ENCODE data around the gene CYP24A1. TPM values are rescaled to one million over a fixed set of nuclear protein-coding genes. Genes with fewer than 3 reads are reported as not detected.

The CYP24A1 gene
- total and polyA plus RNA-seq, 2 donors (not counting 1 experiment from before 2014, with no cell fraction given): not detected

- Histone ChIP-seq H4K20me1 (ENCODE audit: control insufficient read depth, insufficient read depth, low read length, poor library complexity, severe bottlenecking) (no peaks in the 10 kb centered on the region), H2AFZ (ENCODE audit: insufficient read depth, low read depth, low read length, poor library complexity, severe bottlenecking) (no peak overlapping the region), H3K4me1 (ENCODE audit: control insufficient read depth in 2 of 2, insufficient read depth in 2 of 2, low read length in 2 of 2) (no peaks in the 10 kb centered on the region), H3K4me3 (ENCODE audit: control extremely low read depth in 1 of 5, extremely low read depth in 1 of 5, insufficient read depth in 1 of 5, low read depth in 2 of 5, low read length in 4 of 5) (no peak overlapping the region), H3K27me3 (replicated peaks in 1 of 4; ENCODE audit: control extremely low read depth in 1 of 4, control insufficient read depth in 3 of 4, insufficient read depth in 4 of 4, low read length in 3 of 4) (no peaks in the 10 kb centered on the region), H3K4me2 (replicated peaks; ENCODE audit: low read depth, low read length, poor library complexity, severe bottlenecking) (no peak overlapping the region), H3K36me3 (replicated peaks in 1 of 2; ENCODE audit: control extremely low read depth in 1 of 2, control insufficient read depth in 1 of 2, extremely low read depth in 1 of 2, insufficient read depth in 2 of 2, low read length in 1 of 2) (no peaks in the 10 kb centered on the region), H3K79me2 (ENCODE audit: control insufficient read depth, insufficient read depth, low read length) (no peaks in the 10 kb centered on the region), H3K27ac (ENCODE audit: low read length in 2 of 2) (no peak overlapping the region), H3K9ac (ENCODE audit: low read length) (no peak overlapping the region), H3K9me3 (ENCODE audit: control extremely low read depth in 1 of 3, control insufficient read depth in 2 of 3, insufficient read depth in 1 of 3, low read length in 2 of 3) (peaks cover 0 to 4% (median 0%) of the 10 kb centered on the region in 3 donors)
- no peak for DNase-seq
- ChIA-PET POLR2A (no interaction called here), CTCF (interaction anchor here (0.9 to 1.1 kb wide), 2 partner anchors 9 to 11 kb away, joined by 3 read pairs; no protein-coding TSS in a partner anchor)
- Mint-ChIP-seq H3K27ac (no peak overlapping the region), H3K4me1 (no peaks in the 10 kb centered on the region), H3K27me3 (peaks cover 24% of the 10 kb centered on the region), H3K9me3 (ENCODE audit: insufficient read depth) (peaks cover 5% of the 10 kb centered on the region), H3K4me3 (no peak overlapping the region)
- no peak for ATAC-seq (ENCODE audit: low read depth)
- TF ChIP-seq CTCF (IDR thresholded peaks at IDR 0.05) (no peak), EZH2 (IDR thresholded peaks at IDR 0.05; ENCODE audit: borderline replicate concordance, insufficient read depth, low read depth, low read length, poor library complexity, severe bottlenecking) (no peak)
- intact Hi-C loops (cut with micrococcal nuclease): no loop called here
These were observed 63.7 kb downstream of the CYP24A1 start for GRCh38 chr20:54110041-54110440.

- ATAC-seq (ENCODE audit: low read depth): no peak
- Histone ChIP-seq H3K4me3 (ENCODE audit: control extremely low read depth in 1 of 5, extremely low read depth in 1 of 5, insufficient read depth in 1 of 5, low read depth in 2 of 5, low read length in 4 of 5) (no peak overlapping the region), H3K4me2 (replicated peaks; ENCODE audit: low read depth, low read length, poor library complexity, severe bottlenecking) (no peak overlapping the region), H4K20me1 (ENCODE audit: control insufficient read depth, insufficient read depth, low read length, poor library complexity, severe bottlenecking) (no peaks in the 10 kb centered on the region), H3K4me1 (ENCODE audit: control insufficient read depth in 2 of 2, insufficient read depth in 2 of 2, low read length in 2 of 2) (no peaks in the 10 kb centered on the region), H3K79me2 (ENCODE audit: control insufficient read depth, insufficient read depth, low read length) (no peaks in the 10 kb centered on the region), H3K36me3 (replicated peaks in 1 of 2; ENCODE audit: control extremely low read depth in 1 of 2, control insufficient read depth in 1 of 2, extremely low read depth in 1 of 2, insufficient read depth in 2 of 2, low read length in 1 of 2) (no peaks in the 10 kb centered on the region), H2AFZ (ENCODE audit: insufficient read depth, low read depth, low read length, poor library complexity, severe bottlenecking) (no peak overlapping the region), H3K27me3 (replicated peaks in 1 of 4; ENCODE audit: control extremely low read depth in 1 of 4, control insufficient read depth in 3 of 4, insufficient read depth in 4 of 4, low read length in 3 of 4) (peaks cover 0 to 6% (median 0%) of the 10 kb centered on the region in 4 experiments), H3K9me3 (ENCODE audit: control extremely low read depth in 1 of 3, control insufficient read depth in 2 of 3, insufficient read depth in 1 of 3, low read length in 2 of 3) (peaks cover 0 to 4% (median 0%) of the 10 kb centered on the region in 3 donors), H3K27ac (ENCODE audit: low read length in 2 of 2) (no peak overlapping the region), H3K9ac (ENCODE audit: low read length) (no peak overlapping the region)
- H3K9me3 Mint-ChIP-seq (ENCODE audit: insufficient read depth): peaks cover 5% of the 10 kb centered on the region
- ChIA-PET CTCF (no interaction called here), POLR2A (no interaction called here)
- no CpG with 5 or more reads among the region's 1 CpG for WGBS (ENCODE audit: insufficient coverage)
- H3K4me3 Mint-ChIP-seq: no peak overlapping the region
- H3K27me3 Mint-ChIP-seq: peaks cover 26% of the 10 kb centered on the region
- no peak for TF ChIP-seq EZH2 (IDR thresholded peaks at IDR 0.05; ENCODE audit: borderline replicate concordance, insufficient read depth, low read depth, low read length, poor library complexity, severe bottlenecking)
- no peak for TF ChIP-seq CTCF (IDR thresholded peaks at IDR 0.05)
- no peaks in the 10 kb centered on the region for H3K4me1 Mint-ChIP-seq
- no peak overlapping the region for H3K27ac Mint-ChIP-seq
- intact Hi-C loops (cut with micrococcal nuclease): no loop called here
- DNase-seq: no peak
These were observed 65.0 kb downstream of the CYP24A1 start for GRCh38 chr20:54108817-54109216.

All from B cell (primary cell).